CD4-positive, alpha-beta T cell treated with Interleukin-12 subunit alpha and Interleukin-12 subunit beta, for 1 hour (primary cell): ENCODE measurements around the gene KDM4B.
A peak's percentile ranks its signal among the peaks of the same experiment; 100 is the strongest.

Experiments used
- DNase-seq: peaks from one replicate; pipeline ENCODE4 v3.0.0-alpha.2; 2020

The KDM4B gene

DNA sequence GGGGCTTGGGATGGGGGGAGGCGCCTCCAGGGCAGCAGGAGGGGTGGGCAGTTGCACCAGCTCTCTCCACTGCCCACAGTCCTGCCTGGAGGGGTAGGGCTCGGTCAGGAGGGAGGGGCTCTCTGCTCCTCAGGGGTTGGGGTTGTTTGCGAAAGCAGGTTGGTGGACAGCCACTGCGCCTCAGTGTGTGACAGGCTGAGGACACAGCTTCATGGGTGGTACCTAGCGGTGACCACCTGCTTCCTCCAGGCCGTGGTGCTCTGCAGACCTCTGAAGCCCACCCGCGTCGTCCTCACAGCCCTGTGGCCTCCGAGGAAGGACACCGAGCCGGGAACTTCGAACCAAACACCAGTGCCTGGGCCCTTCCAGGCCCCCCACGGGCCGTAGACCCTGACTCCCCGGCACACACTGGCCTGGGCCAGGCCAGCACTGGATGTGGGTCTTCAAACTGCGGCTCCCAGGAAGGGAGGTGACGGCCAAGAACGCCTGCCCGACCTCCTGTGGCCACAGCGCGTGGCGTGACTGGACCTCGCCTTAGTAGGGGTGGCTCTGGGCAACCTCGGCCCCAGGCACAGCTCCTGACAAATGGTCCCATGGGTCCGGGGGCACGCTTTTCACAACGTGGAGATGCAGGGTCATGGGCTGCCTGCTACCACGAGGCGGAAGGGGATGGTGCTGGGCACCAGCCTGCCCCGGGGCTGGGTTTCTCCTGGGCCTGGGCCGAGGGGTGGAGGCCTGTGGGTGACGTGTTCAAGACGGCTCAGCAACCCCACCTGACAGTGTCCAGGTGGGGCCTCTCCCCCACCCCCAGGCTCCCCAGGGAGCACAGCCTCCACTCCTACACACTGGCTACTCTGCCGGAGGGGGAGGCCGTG, 173.2 kb downstream of the KDM4B start:
- DNase-seq: no peak

GRCh38 chr19:5142725-5143097, 173.8 kb downstream of the KDM4B start:
- no peak for DNase-seq

DNA sequence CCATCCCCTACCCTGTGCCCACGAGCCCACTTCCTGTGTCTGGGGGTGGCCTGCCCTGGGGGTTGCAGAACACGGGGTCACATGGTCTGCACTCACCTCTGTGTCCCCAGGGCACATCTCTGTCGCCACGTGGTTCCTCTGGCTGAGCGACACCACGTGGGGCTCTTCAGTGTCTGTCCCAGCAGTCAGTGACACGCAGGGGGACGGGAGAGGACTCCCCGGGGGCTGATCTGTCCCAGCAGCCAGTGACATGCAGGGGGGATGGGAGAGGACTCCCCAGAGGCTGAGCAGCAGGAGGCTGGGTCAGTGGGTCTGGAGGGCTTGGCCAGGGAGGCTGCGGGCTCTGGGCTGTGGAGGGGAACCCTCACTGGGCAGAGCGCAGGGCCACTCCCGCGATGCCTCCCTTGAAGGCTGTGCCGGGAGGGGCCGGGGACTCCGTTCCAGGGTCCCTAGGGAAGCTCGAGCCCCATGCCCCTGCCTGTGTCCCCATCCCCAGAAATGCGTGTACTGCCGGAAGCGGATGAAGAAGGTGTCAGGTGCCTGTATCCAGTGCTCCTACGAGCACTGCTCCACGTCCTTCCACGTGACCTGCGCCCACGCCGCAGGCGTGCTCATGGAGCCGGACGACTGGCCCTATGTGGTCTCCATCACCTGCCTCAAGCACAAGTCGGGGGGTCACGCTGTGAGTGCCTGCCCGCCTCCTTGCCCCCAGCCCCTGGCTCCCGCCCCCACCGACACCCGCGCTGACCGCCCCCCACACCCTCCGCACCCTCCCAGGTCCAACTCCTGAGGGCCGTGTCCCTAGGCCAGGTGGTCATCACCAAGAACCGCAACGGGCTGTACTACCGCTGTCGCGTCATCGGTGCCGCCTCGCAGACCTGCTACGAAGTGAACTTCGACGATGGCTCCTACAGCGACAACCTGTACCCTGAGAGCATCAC, 174.8 kb downstream of the KDM4B start:
- no peak for DNase-seq

DNA sequence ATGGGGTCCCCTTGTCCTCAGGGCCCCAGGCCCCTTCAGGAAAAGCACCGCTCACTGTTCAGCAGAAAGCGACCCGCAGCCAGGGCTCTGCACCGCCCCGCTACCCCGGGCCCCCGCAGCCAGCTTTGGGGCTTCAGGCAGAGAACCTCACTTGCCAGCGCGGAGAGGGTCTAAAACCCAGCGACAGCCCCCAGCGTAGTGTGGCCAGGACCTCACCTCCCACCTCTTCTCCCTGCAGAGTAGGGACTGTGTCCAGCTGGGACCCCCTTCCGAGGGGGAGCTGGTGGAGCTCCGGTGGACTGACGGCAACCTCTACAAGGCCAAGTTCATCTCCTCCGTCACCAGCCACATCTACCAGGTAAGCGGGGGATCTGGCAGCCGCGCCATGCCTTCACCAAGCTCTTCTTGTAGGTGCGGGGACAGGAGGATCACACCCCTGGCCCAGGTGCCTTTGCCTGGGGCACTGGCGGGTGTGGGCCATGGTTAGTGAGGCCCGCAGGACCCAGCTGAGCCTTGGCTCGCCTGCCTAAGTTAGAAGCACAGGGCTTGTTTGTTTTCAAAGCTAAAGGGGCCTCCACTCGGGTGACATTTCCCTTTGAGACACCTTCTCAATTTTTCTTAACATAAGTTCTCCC, 175.7 kb downstream of the KDM4B start:
- DNase-seq: no peak

GRCh38 chr19:5145521-5146511, 176.9 kb downstream of the KDM4B start:
- DNase-seq: no peak

DNA sequence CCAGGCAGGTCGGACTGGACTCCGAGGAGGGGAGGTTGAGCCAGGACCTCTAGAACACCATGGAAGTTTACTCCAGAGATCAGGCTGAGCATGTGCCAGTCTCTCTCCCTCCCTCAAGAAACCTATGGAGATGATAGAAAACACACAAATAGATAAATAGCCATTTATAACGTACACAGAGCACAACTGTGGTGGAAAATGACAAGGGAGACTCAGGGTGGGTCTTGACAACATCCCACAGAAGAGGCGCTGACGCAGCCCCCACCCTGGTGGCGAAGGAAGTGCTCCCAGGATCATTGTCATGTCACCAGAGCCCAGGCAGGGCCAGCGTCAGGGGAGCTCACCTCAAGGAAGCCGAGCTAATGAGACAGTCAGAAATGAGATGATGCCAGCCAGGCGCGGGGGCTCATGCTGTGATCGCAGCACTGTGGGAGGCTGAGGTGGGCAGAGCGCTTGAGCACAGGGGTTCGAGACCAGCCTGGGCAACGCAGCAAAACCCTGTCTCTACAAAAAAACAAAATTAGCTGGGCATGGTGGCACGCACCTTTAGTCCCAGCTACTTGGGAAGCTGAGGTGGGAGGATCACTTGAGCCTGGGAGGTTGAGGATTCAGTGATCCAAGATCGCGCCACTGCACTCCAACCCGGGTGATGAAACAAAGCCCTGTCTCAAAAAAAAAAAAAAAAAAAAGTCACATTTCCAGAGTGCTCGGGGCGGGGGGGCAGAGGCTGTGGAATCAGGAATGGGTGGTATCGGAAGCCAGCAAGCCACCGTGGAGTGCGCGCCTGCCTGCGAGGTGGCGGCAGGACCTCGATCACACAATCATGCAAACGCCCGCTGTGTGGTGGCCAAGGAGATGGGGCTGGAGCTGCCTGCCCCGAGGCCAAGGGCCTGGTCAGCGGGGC, 178.4 kb downstream of the KDM4B start:
- DNase-seq: no peak

DNA sequence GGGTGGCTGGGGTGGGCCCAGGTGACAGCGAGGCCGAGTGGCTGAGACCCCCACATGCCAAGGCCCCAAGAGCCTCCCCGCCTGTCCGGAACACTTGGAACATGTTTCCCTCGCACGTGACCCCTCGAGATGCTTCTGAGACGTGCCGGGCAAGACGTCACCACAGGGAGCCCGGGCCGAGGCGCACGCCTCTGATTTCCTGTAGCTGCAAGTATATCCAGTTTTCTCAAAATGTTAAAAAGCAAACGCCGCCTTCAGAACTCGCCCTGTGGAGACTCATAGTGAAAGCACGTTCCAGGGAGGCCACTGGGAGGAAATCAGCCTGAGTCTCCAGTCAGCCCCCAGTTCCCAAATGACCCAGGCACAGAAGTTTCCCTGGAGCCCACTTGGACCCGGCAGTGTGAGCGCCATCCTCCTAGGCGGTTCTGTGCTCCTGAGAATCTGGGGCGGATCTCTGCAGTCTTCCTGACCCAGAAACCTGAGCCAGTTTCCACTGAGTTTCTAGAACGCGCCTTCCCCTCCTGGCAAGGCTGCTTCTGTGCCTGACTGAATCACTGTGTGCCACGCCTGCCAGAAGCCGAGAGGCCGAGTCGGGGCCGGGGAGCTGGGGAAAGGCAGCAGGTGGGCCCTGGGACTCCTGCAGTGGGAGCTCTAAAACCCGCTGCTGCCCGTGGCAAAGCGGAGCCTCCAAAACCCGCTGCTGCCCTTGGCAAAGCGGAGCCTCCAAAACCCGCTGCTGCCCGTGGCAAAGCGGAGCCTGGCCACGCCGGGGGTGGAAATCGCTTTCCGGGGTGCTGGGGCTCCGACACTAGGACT, 179.3 kb downstream of the KDM4B start:
- no peak for DNase-seq

DNA sequence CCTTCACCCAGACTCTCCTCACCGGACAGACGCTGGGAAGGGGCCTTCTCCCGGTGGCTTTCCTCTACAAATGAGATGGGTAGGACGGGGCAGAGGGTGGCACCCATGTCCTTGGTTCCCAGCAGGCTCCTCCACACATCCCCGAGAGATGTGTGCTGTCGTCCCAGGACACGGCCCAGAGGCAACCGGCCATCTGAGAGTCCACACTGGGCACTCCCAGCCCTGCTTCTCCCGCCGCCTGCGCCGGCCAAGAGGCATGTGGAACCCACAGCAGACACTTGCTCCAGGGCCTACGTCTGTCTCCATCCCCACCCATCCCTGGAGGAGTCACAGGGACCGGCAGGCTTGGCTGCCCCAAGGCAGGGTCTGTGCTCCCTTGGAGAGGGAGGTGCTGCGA, 179.9 kb downstream of the KDM4B start:
- DNase-seq: no peak

DNA sequence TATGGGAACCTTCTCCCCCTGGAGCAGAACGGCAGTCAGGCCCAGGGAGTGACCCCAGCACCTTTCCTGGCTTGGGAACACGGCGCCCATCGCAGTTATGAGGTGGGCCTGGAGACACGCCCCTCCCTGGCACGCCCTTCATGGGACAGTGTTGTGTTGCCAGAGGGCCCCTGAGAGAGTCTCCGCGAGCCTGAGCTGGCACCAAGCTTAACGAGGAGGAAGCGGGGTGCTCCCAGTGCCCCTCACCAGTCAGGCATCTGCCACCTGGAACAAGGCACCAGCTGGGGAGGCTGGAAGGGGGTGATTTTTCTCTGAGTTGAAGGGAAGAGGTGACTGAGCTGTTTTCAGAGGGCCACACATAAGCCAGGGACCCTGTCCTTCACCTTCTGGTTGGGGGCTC, 180.6 kb downstream of the KDM4B start:
- DNase-seq: no peak

DNA sequence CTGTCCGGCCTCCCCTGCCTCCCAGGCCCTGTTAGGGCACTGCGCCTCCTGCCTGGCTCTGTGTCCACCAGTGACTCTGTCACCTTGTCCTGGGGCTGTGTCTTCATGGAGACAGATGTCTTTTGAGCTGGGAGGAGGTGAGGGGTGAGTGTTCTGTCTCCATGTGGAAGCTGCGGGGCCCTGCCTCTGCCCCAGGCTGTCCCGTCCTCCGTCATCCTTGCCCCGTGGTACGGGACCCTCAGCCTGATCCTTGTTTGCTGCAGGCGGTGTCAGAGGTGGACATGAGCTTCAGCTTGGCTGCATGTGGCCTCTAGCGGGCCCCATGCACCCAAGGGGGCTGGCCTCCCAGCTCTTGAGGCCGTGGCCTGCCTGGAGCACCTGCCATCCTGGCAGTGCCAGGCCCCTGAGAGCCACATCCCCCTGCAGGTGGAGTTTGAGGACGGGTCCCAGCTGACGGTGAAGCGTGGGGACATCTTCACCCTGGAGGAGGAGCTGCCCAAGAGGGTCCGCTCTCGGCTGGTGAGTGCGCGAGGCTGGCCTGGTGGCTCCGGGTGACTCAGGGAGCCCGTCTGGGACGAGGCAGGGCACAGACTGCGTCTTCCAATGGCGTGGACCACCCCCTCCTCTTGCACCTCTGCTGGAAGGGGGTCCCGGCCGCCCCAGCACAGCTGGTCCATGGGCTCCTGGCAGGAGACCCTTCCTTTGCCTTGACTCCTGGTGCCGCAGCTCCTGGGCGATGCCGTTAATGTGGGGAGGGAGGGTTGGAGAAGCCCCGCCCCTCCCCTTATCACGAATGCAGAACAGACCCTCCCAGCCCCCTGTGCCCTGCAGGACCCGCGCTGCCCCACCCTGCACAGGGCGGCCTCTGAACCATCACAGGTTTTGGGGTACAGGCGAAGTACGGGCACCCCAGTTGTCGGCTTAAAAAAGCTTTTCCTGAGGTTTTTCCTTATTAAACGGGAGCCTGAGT, 181.3 kb downstream of the KDM4B start:
- DNase-seq: no peak

DNA sequence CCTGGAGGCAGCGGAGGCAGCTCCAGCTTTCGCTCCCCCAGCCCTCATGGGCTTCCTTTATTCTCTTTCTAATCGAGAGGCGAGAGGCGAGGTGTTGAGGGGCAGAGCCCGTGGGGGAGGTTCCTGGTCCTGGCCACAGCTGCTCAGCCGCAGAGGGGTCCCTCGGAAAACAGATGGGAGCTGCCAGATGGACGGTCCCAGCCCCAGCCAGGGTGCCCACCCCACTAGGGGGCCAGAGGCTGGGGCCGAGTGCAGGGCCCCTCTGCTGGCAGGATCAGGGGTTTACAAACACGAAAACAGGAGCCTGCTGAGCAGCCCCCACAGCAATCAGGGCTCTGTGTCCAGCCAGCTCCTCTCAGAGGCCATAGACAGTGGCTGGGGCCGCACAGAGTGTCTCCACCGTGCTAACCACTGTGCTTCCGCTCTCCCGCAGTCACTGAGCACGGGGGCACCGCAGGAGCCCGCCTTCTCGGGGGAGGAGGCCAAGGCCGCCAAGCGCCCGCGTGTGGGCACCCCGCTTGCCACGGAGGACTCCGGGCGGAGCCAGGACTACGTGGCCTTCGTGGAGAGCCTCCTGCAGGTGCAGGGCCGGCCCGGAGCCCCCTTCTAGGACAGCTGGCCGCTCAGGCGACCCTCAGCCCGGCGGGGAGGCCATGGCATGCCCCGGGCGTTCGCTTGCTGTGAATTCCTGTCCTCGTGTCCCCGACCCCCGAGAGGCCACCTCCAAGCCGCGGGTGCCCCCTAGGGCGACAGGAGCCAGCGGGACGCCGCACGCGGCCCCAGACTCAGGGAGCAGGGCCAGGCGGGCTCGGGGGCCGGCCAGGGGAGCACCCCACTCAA, 182.2 kb downstream of the KDM4B start:
- DNase-seq: no peak

DNA sequence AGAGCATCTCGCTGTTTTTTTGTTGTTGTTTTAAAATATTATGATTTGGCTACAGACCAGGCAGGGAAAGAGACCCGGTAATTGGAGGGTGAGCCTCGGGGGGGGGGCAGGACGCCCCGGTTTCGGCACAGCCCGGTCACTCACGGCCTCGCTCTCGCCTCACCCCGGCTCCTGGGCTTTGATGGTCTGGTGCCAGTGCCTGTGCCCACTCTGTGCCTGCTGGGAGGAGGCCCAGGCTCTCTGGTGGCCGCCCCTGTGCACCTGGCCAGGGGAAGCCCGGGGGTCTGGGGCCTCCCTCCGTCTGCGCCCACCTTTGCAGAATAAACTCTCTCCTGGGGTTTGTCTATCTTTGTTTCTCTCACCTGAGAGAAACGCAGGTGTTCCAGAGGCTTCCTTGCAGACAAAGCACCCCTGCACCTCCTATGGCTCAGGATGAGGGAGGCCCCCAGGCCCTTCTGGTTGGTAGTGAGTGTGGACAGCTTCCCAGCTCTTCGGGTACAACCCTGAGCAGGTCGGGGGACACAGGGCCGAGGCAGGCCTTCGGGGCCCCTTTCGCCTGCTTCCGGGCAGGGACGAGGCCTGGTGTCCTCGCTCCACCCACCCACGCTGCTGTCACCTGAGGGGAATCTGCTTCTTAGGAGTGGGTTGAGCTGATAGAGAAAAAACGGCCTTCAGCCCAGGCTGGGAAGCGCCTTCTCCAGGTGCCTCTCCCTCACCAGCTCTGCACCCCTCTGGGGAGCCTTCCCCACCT, 183.3 kb downstream of the KDM4B start:
- DNase-seq: no peak

DNA sequence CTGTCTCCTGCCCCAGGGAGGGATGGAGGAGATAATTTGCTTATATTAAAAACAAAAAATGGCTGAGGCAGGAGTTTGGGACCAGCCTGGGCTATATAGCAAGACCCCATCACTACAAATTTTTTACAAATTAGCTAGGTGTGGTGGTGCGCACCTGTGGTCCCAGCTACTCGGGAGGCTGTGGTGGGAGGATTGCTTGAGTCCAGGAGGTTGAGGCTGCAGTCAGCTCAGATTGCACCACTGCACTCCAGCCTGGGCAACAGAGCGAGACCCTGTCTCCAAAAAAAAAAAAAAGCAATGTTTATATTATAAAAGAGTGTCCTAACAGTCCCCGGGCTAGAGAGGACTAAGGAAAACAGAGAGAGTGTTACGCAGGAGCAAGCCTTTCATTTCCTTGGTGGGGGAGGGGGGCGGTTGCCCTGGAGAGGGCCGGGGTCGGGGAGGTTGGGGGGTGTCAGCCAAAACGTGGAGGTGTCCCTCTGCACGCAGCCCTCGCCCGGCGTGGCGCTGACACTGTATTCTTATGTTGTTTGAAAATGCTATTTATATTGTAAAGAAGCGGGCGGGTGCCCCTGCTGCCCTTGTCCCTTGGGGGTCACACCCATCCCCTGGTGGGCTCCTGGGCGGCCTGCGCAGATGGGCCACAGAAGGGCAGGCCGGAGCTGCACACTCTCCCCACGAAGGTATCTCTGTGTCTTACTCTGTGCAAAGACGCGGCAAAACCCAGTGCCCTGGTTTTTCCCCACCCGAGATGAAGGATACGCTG, 184.0 kb downstream of the KDM4B start:
- no peak for DNase-seq

DNA sequence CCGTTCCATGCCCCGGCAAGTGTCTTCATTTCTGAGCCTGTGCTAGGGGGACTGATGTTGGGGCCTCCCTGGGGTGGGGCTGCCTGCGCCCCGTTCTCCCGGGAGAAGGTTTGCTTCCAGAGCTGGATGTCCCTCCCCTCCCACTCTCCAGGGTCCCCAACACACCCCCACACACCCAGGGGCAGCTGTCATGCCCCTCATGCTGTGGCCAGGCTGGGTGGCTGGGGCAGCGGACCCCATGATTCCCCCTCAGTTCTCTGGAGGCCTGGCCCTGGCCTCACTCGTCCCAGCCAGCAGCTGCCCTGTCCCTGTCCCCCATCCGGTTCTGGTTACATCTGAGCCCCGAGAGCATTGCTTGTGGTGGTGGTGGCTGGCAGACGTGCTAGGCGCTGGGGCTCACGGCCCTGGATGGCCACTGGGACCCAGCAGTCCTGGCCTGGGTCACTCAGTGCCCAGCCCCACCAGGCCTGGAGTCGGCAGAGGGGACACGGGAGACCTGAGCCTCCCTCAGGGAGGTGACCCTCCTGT, 184.8 kb downstream of the KDM4B start:
- DNase-seq: no peak

GRCh38 chr19:5154129-5154798, 185.4 kb downstream of the KDM4B start:
- peak; percentile 35 for DNase-seq
